Measurements from ENCODE around the gene CNTNAP5.

The CNTNAP5 gene

DNA sequence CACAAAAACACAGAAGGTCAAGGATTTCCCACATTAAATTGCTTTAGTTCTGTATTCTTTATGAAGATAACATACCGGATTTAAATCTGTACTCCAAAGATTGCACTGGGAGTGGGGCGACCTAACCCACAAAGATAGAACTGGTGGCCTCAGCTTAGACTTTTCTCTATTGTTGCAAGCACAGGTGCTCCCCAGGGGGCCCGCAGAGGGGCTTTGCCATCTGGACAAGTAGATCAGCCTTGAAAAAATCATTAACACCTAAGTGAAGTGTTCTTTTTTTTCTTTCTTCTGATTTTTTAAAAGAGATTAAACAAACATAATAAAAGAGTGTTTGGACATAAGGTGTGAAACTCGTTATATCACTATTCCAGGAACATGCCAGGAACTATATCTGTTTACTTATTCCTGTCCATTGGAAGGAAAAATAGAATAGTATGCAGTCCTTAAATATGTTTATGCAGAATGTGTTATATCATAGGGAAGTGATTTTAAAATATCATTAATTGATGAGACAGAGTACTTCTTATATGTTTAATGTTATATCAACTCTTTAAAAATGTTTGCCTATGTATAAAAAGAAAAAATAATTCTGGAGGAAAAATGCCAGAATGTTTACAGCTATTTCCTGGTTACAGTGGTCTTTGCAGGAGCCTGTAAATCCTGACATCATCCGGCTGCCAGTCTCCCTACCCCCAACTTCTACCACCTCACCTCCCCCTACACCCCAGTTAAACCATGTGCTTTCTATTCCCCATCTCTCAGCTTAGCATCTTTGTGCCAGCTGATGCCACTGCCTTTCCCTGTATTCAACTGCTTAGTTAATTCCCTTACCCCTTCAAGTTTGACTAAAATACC lies 679.2 kb downstream of the CNTNAP5 start:
- no peak overlapping the region for H3K4me3 ChIP-seq (ENCODE audit: low read depth in 1 of 2, low read length in 2 of 2)
- H3K27me3 ChIP-seq (ENCODE audit: control insufficient read depth in 1 of 2, insufficient read depth in 2 of 2, low read length in 2 of 2) = no peaks in the 10 kb centered on the region
- no peak overlapping the region for H3K27ac ChIP-seq (ENCODE audit: low read depth, low read length)
- no peaks in the 10 kb centered on the region for H3K4me1 ChIP-seq (ENCODE audit: control insufficient read depth in 1 of 2, insufficient read depth in 2 of 2, low read length in 2 of 2)
- no peak overlapping the region for H3K9ac ChIP-seq (ENCODE audit: low read depth in 1 of 2, low read length in 2 of 2)
- H3K36me3 ChIP-seq (ENCODE audit: control insufficient read depth in 1 of 2, insufficient read depth in 2 of 2, low read length in 2 of 2) = no peaks in the 10 kb centered on the region
- peaks cover 0 to 5% of the 10 kb centered on the region in 2 donors for H3K9me3 ChIP-seq (ENCODE audit: control insufficient read depth in 1 of 2, low read length in 2 of 2)

GRCh38 chr2:124708661-124709060 lies 683.6 kb downstream of the CNTNAP5 start:
- Histone ChIP-seq H3K9ac (ENCODE audit: low read depth in 1 of 2, low read length in 2 of 2) (no peak overlapping the region), H3K27me3 (ENCODE audit: control insufficient read depth in 1 of 2, insufficient read depth in 2 of 2, low read length in 2 of 2) (no peaks in the 10 kb centered on the region), H3K9me3 (ENCODE audit: control insufficient read depth in 1 of 2, low read length in 2 of 2) (no peaks in the 10 kb centered on the region), H3K4me3 (ENCODE audit: low read depth in 1 of 2, low read length in 2 of 2) (no peak overlapping the region), H3K27ac (ENCODE audit: low read depth, low read length) (no peak overlapping the region), H3K36me3 (ENCODE audit: control insufficient read depth in 1 of 2, insufficient read depth in 2 of 2, low read length in 2 of 2) (no peaks in the 10 kb centered on the region), H3K4me1 (ENCODE audit: control insufficient read depth in 1 of 2, insufficient read depth in 2 of 2, low read length in 2 of 2) (no peaks in the 10 kb centered on the region)

DNA sequence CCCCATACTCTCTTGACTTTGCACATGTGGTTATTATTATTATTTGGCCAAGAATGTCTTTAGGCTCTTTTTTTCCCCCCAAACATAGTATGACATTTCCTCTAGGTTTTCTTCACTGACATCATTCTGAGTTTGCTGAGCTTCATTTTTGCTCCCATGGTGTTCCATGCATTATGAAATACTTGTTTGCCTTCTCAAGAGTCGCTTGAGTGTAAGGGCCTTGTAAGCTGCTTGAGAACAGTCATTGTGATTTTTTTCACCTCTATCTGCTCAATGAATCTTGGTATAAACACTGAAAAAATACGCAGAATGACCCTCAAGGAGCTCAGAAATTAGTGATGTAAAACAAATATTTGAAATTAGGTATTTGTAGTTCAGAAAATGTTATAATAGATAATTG lies 688.9 kb downstream of the CNTNAP5 start:
- Histone ChIP-seq H3K27me3 (ENCODE audit: control insufficient read depth in 1 of 2, insufficient read depth in 2 of 2, low read length in 2 of 2) (no peaks in the 10 kb centered on the region), H3K36me3 (ENCODE audit: control insufficient read depth in 1 of 2, insufficient read depth in 2 of 2, low read length in 2 of 2) (no peaks in the 10 kb centered on the region), H3K27ac (ENCODE audit: low read depth, low read length) (no peak overlapping the region), H3K9me3 (ENCODE audit: control insufficient read depth in 1 of 2, low read length in 2 of 2) (no peaks in the 10 kb centered on the region), H3K4me3 (ENCODE audit: low read depth in 1 of 2, low read length in 2 of 2) (no peak overlapping the region), H3K4me1 (ENCODE audit: control insufficient read depth in 1 of 2, insufficient read depth in 2 of 2, low read length in 2 of 2) (no peaks in the 10 kb centered on the region), H3K9ac (ENCODE audit: low read depth in 1 of 2, low read length in 2 of 2) (no peak overlapping the region)

- H3K4me3 ChIP-seq (ENCODE audit: low read depth in 1 of 2, low read length in 2 of 2) = no peak overlapping the region
- H3K36me3 ChIP-seq (ENCODE audit: control insufficient read depth in 1 of 2, insufficient read depth in 2 of 2, low read length in 2 of 2) = no peaks in the 10 kb centered on the region
- no peak overlapping the region for H3K9ac ChIP-seq (ENCODE audit: low read depth in 1 of 2, low read length in 2 of 2)
- H3K9me3 ChIP-seq (ENCODE audit: control insufficient read depth in 1 of 2, low read length in 2 of 2) = no peaks in the 10 kb centered on the region
- no peak overlapping the region for H3K27ac ChIP-seq (ENCODE audit: low read depth, low read length)
- H3K4me1 ChIP-seq (ENCODE audit: control insufficient read depth in 1 of 2, insufficient read depth in 2 of 2, low read length in 2 of 2) = no peaks in the 10 kb centered on the region
- no peaks in the 10 kb centered on the region for H3K27me3 ChIP-seq (ENCODE audit: control insufficient read depth in 1 of 2, insufficient read depth in 2 of 2, low read length in 2 of 2)
Measured at GRCh38 chr2:124725187-124725586, 700.1 kb downstream of the CNTNAP5 start.

- no peaks in the 10 kb centered on the region for H3K4me1 ChIP-seq (ENCODE audit: control insufficient read depth in 1 of 2, insufficient read depth in 2 of 2, low read length in 2 of 2)
- H3K9ac ChIP-seq (ENCODE audit: low read depth in 1 of 2, low read length in 2 of 2) = no peak overlapping the region
Measured at GRCh38 chr2:124740636-124741035, 715.5 kb downstream of the CNTNAP5 start.

GRCh38 chr2:124753842-124754241 lies 728.8 kb downstream of the CNTNAP5 start:
- no peaks in the 10 kb centered on the region for H3K9me3 ChIP-seq (ENCODE audit: control insufficient read depth in 1 of 2, low read length in 2 of 2)

More at GRCh38 chr2:124740636-124741035, 715.5 kb downstream of the CNTNAP5 start:
- Histone ChIP-seq H3K4me3 (ENCODE audit: low read depth in 1 of 2, low read length in 2 of 2) (no peak overlapping the region), H3K27me3 (ENCODE audit: control insufficient read depth in 1 of 2, insufficient read depth in 2 of 2, low read length in 2 of 2) (no peaks in the 10 kb centered on the region), H3K9me3 (ENCODE audit: control insufficient read depth in 1 of 2, low read length in 2 of 2) (no peaks in the 10 kb centered on the region), H3K36me3 (ENCODE audit: control insufficient read depth in 1 of 2, insufficient read depth in 2 of 2, low read length in 2 of 2) (no peaks in the 10 kb centered on the region), H3K27ac (ENCODE audit: low read depth, low read length) (no peak overlapping the region)

GRCh38 chr2:124755386-124755785 lies 730.3 kb downstream of the CNTNAP5 start:
- H3K9ac ChIP-seq (ENCODE audit: low read depth in 1 of 2, low read length in 2 of 2) = no peak overlapping the region
- H3K27ac ChIP-seq (ENCODE audit: low read depth, low read length) = no peak overlapping the region
- H3K27me3 ChIP-seq (ENCODE audit: control insufficient read depth in 1 of 2, insufficient read depth in 2 of 2, low read length in 2 of 2) = no peaks in the 10 kb centered on the region
- H3K9me3 ChIP-seq (ENCODE audit: control insufficient read depth in 1 of 2, low read length in 2 of 2) = no peaks in the 10 kb centered on the region
- H3K36me3 ChIP-seq (ENCODE audit: control insufficient read depth in 1 of 2, insufficient read depth in 2 of 2, low read length in 2 of 2) = no peaks in the 10 kb centered on the region
- H3K4me3 ChIP-seq (ENCODE audit: low read depth in 1 of 2, low read length in 2 of 2) = no peak overlapping the region
- no peaks in the 10 kb centered on the region for H3K4me1 ChIP-seq (ENCODE audit: control insufficient read depth in 1 of 2, insufficient read depth in 2 of 2, low read length in 2 of 2)

More at GRCh38 chr2:124753842-124754241, 728.8 kb downstream of the CNTNAP5 start:
- Histone ChIP-seq H3K9ac (ENCODE audit: low read depth in 1 of 2, low read length in 2 of 2) (no peak overlapping the region), H3K4me1 (ENCODE audit: control insufficient read depth in 1 of 2, insufficient read depth in 2 of 2, low read length in 2 of 2) (no peaks in the 10 kb centered on the region), H3K27ac (ENCODE audit: low read depth, low read length) (no peak overlapping the region), H3K36me3 (ENCODE audit: control insufficient read depth in 1 of 2, insufficient read depth in 2 of 2, low read length in 2 of 2) (no peaks in the 10 kb centered on the region), H3K4me3 (ENCODE audit: low read depth in 1 of 2, low read length in 2 of 2) (no peak overlapping the region), H3K27me3 (ENCODE audit: control insufficient read depth in 1 of 2, insufficient read depth in 2 of 2, low read length in 2 of 2) (no peaks in the 10 kb centered on the region)

DNA sequence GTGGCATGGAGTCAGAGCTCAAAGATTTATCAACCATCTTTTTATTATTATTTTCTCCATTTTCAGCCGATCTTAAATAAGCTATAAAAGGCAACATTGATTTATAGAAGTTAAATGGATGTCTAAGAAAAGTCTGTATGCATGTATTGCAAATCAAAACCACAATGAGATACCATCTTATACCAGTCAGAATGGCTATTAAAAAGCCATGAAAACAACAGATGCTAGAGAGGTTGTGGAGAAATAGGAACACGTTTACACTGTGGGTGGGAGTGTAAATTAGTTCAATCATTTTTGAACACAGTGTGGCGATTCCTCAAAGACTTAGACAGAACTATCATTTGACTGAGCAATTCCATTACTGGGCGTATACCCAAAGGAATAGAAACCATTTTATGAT lies 731.0 kb downstream of the CNTNAP5 start:
- H3K9ac ChIP-seq (ENCODE audit: low read depth in 1 of 2, low read length in 2 of 2) = no peak overlapping the region
- no peaks in the 10 kb centered on the region for H3K36me3 ChIP-seq (ENCODE audit: control insufficient read depth in 1 of 2, insufficient read depth in 2 of 2, low read length in 2 of 2)
- H3K9me3 ChIP-seq (ENCODE audit: control insufficient read depth in 1 of 2, low read length in 2 of 2) = no peaks in the 10 kb centered on the region
- H3K4me3 ChIP-seq (ENCODE audit: low read depth in 1 of 2, low read length in 2 of 2) = no peak overlapping the region
- no peaks in the 10 kb centered on the region for H3K27me3 ChIP-seq (ENCODE audit: control insufficient read depth in 1 of 2, insufficient read depth in 2 of 2, low read length in 2 of 2)
- H3K27ac ChIP-seq (ENCODE audit: low read depth, low read length) = no peak overlapping the region
- H3K4me1 ChIP-seq (ENCODE audit: control insufficient read depth in 1 of 2, insufficient read depth in 2 of 2, low read length in 2 of 2) = no peaks in the 10 kb centered on the region

DNA sequence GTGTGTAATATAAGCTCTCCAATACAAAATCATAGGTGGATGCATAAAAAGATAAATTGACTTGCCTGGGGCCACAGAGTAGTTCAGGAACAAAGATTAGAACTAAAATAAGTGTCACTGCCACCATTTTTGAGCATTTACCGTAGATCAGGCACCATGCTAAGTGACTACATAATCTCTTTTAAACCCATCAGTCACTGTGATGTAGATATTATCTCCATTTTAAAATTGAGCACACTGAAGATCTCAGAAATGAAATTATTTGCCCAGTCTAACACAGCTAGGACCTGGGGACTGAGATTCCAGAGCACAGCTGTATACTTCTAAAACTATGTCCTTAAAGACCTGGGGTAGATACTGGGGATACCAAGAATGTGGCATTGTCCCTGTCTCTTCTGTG lies 737.3 kb downstream of the CNTNAP5 start:
- Histone ChIP-seq H3K4me1 (ENCODE audit: control insufficient read depth in 1 of 2, insufficient read depth in 2 of 2, low read length in 2 of 2) (no peaks in the 10 kb centered on the region), H3K27me3 (ENCODE audit: control insufficient read depth in 1 of 2, insufficient read depth in 2 of 2, low read length in 2 of 2) (no peaks in the 10 kb centered on the region), H3K36me3 (ENCODE audit: control insufficient read depth in 1 of 2, insufficient read depth in 2 of 2, low read length in 2 of 2) (no peaks in the 10 kb centered on the region), H3K27ac (ENCODE audit: low read depth, low read length) (no peak overlapping the region), H3K4me3 (ENCODE audit: low read depth in 1 of 2, low read length in 2 of 2) (no peak overlapping the region), H3K9ac (ENCODE audit: low read depth in 1 of 2, low read length in 2 of 2) (no peak overlapping the region), H3K9me3 (ENCODE audit: control insufficient read depth in 1 of 2, low read length in 2 of 2) (no peaks in the 10 kb centered on the region)

- H3K4me1 ChIP-seq (ENCODE audit: control insufficient read depth in 1 of 2, insufficient read depth in 2 of 2, low read length in 2 of 2) = no peaks in the 10 kb centered on the region
- no peak overlapping the region for H3K9ac ChIP-seq (ENCODE audit: low read depth in 1 of 2, low read length in 2 of 2)
- H3K4me3 ChIP-seq (ENCODE audit: low read depth in 1 of 2, low read length in 2 of 2) = no peak overlapping the region
- no peaks in the 10 kb centered on the region for H3K9me3 ChIP-seq (ENCODE audit: control insufficient read depth in 1 of 2, low read length in 2 of 2)
- H3K27me3 ChIP-seq (ENCODE audit: control insufficient read depth in 1 of 2, insufficient read depth in 2 of 2, low read length in 2 of 2) = no peaks in the 10 kb centered on the region
- H3K36me3 ChIP-seq (ENCODE audit: control insufficient read depth in 1 of 2, insufficient read depth in 2 of 2, low read length in 2 of 2) = no peaks in the 10 kb centered on the region
- H3K27ac ChIP-seq (ENCODE audit: low read depth, low read length) = no peak overlapping the region
Measured at GRCh38 chr2:124763611-124764010, 738.5 kb downstream of the CNTNAP5 start.

Data from duodenal mucosa (tissue), 2 donors.